Activated T-helper 17 cell treated with anti-CD3 and anti-CD28 coated beads, Interleukin-2, amount 50 U/mL, for 72 hours (primary cell): ENCODE measurements around the gene HORMAD2. TPM values are rescaled to one million over a fixed set of nuclear protein-coding genes. Genes with fewer than 3 reads are reported as not detected.

Experiments used
- ATAC-seq: fragments of 150-1000 bp; cut with Tn5 transposase; replicated peaks from 2 replicates; pipeline ENCODE4 v1.10.0; 2021; ENCODE audit warnings: mild to moderate bottlenecking, moderate library complexity
- H3K27ac Mint-ChIP-seq: one replicate; pipeline ENCODE4 v1.8.0; 2022; ENCODE audit warnings: mixed read lengths
- H3K27me3 Mint-ChIP-seq: one replicate; pipeline ENCODE4 v1.8.0; 2022; ENCODE audit warnings: mixed read lengths
- H3K36me3 Mint-ChIP-seq: one replicate; pipeline ENCODE4 v1.8.0; 2022; ENCODE audit warnings: low read depth, mild to moderate bottlenecking, mixed read lengths
- H3K4me1 Mint-ChIP-seq: one replicate; pipeline ENCODE4 v1.8.0; 2022; ENCODE audit warnings: mixed read lengths
- H3K4me3 Mint-ChIP-seq: one replicate; pipeline ENCODE4 v1.8.0; 2022; ENCODE audit warnings: mild to moderate bottlenecking, mixed read lengths
- H3K9me3 Mint-ChIP-seq: one replicate; pipeline ENCODE4 v1.8.0; 2022; ENCODE audit warnings: mixed read lengths
- total RNA-seq, 2 donors: library from RNA; stranded (reverse); gene quantifications; one replicate each; pipeline ENCODE4 v1.2.3, GENCODE V29; 2022

HORMAD2 gene
- total RNA-seq, 2 donors from 2014 or later = 0.37 TPM; not detected in 1

DNA sequence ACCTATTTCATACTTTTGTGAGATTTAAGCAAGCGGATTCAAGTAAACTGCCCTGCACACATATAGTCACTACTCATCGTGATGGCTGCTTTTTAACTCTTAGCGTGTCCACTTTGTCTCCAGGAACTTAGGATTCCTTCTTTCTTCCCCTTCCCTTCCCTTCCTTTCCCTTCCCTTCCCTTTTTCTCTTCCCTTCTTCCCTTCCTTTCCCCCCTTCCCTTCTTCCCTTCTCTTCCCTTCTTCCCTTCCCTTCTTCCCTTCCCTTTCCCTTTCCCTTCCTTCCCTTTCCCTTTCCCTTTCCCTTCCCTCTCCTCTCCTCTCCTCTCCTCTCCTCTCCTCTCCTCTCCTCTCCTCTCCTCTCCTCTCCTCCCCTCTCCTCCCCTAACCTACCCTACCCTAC, 100.4 kb downstream of the HORMAD2 start:
- no peak overlapping the region for H3K27ac Mint-ChIP-seq
- H3K9me3 Mint-ChIP-seq = no peaks in the 10 kb centered on the region
- no peaks in the 10 kb centered on the region for H3K36me3 Mint-ChIP-seq
- H3K27me3 Mint-ChIP-seq = no peaks in the 10 kb centered on the region
- H3K4me1 Mint-ChIP-seq = peaks cover 55% of the 10 kb centered on the region
- no peak for ATAC-seq
- H3K4me3 Mint-ChIP-seq = no peak overlapping the region

DNA sequence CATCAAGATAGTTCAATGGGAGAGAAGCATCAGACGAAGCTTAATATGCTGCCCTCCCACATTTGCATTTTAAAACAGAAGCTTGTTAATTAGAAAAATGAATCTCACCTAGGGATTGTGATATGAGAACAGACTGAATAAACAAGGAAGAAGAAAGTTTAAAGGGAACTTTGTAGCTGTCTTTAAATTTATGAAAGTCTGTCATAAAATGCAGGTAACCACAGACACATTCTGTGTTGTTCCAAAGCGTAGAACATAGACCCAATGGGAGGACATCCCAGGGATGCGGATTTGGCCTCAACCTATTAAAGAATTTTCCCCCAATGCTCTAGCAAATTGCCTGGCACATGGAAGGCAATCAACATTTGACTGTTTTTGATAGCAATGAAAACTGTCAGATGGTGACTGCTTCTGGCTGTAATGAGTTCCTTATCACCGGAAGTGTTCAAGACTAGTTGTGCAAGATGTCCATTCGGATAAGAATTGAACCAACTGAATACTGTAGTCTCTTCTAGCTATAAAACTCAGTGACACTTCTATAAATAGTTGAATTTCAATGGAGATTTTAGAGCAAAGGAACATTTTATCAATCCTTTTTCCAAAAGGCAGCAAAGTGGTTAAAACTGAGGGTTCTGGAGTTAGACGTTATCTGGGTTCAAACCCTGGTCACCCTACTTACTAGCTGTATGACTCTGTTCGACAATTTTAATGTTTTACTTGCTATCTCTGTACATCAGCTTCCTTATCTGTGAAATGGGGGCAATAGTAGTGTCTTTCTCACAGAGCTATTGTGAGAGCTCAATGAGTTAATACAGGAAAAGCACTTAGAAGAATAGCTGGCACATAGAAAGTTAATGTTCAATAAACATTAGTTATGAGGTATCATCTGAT, 101.4 kb downstream of the HORMAD2 start:
- Mint-ChIP-seq H3K9me3 (no peaks in the 10 kb centered on the region), H3K4me3 (peak overlapping the region; percentile 20), H3K27me3 (no peaks in the 10 kb centered on the region), H3K36me3 (no peaks in the 10 kb centered on the region), H3K4me1 (peaks cover 58% of the 10 kb centered on the region), H3K27ac (peak overlapping the region; percentile 47)
- ATAC-seq = no peak

DNA sequence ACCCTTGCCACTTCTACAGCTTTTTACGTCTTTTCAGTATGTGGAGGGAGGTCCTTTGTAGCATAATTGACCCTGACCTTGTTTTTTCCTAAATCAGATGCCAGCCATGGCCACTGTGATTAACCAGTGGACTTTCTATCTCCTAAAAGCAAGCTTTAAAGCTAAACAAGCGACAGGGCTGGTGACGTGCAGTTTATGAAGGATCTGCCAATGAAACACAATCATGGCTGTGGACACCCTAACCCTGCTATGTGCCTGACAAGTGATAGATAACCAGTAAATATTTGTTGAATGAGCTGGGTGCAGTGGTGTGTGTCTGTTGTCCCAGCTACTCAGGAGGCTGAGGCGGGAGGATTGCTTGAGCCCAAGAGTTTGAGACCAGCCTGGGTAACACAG, 102.1 kb downstream of the HORMAD2 start:
- Mint-ChIP-seq H3K27me3 (no peaks in the 10 kb centered on the region), H3K9me3 (no peaks in the 10 kb centered on the region), H3K27ac (no peak overlapping the region), H3K4me1 (peaks cover 56% of the 10 kb centered on the region), H3K4me3 (no peak overlapping the region), H3K36me3 (no peaks in the 10 kb centered on the region)
- no peak for ATAC-seq

DNA sequence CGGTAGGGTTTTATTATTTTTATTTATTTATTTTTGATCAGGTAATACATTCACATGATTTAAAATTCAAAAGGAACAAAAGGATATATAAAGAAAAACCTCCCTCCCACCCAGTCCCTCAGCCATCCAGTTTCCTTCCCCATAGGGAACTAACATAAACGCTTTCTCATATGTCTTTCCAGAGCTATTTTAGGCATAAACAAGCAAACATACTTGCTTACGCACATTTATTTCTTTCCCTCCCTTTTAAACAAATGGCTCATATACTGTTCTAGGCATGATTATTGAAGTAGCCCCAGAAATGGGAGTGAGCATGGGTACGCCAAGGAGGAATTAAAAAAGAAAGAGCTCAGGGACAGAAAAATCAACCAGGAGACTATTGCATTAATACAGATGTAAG, 102.6 kb downstream of the HORMAD2 start:
- ATAC-seq = no peak
- peak overlapping the region; percentile 94 for H3K27ac Mint-ChIP-seq
- H3K9me3 Mint-ChIP-seq = no peaks in the 10 kb centered on the region
- no peaks in the 10 kb centered on the region for H3K27me3 Mint-ChIP-seq
- peaks cover 59% of the 10 kb centered on the region for H3K4me1 Mint-ChIP-seq
- H3K36me3 Mint-ChIP-seq = no peaks in the 10 kb centered on the region
- H3K4me3 Mint-ChIP-seq = peak overlapping the region; percentile 72

DNA sequence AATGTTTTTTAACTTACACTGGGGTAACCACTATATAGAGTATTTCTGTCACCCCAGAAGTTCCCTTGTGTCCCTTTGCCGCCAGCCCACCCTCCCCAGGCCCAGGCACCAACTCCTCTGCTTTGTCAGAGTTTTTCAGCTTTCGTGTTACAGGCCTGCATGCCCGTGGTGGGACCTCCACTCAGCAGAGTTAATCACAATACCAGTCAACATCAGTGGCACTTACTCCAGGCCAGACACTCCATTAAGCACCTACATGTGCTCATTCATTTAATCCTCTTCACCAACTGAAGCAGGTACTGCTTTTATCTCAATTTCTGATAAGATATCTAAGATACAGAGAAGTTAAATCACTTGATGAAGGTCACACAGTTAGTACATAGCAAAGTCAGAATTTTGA, 103.0 kb downstream of the HORMAD2 start:
- Mint-ChIP-seq H3K9me3 (no peaks in the 10 kb centered on the region), H3K27me3 (no peaks in the 10 kb centered on the region), H3K27ac (peak overlapping the region; percentile 94), H3K4me3 (peak overlapping the region; percentile 72), H3K36me3 (no peaks in the 10 kb centered on the region), H3K4me1 (peaks cover 55% of the 10 kb centered on the region)
- no peak for ATAC-seq

DNA sequence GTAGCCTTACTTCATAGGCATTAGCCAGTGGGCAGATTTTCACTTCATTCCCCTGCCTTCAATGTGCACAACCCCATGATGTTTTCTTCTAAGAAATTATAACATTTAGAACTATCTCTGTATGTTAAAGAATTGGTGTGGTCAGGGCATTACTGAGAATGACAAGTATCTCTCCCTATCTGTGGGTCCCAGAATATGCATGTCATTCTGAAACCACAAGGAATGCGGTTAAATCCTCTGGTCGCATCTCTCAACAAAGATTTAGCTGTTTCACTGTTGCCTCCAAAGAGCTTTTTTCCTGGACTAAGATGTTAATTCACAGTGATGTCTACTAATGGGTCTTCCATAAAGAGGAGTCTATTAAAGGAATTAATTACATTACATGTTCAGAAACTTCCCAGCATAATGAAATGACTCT, 103.6 kb downstream of the HORMAD2 start:
- H3K4me3 Mint-ChIP-seq = peak overlapping the region; percentile 72
- H3K27me3 Mint-ChIP-seq = no peaks in the 10 kb centered on the region
- no peaks in the 10 kb centered on the region for H3K9me3 Mint-ChIP-seq
- H3K27ac Mint-ChIP-seq = peak overlapping the region; percentile 94
- H3K36me3 Mint-ChIP-seq = no peaks in the 10 kb centered on the region
- H3K4me1 Mint-ChIP-seq = peaks cover 49% of the 10 kb centered on the region
- peak; percentile 82 for ATAC-seq

DNA sequence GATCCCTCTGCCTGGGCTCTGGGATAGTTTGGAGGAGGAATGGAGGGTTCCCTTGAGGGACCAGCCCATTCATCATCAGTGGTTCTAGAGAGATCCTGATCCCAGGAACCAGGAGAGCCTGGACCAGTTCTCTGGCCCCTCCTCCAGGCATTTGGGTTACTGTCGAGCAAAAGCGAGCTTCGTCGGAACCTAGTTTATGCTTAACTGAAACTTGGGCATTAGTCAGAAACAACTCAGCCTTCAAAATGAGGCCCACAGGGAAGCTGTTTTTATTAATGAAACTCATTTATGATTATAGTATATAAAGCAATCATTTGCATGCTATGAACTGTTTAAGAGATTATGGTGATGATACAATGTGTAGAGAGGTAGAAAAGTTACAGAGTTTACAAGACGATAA, 104.9 kb downstream of the HORMAD2 start:
- Mint-ChIP-seq H3K4me3 (peak overlapping the region; percentile 72), H3K9me3 (no peaks in the 10 kb centered on the region), H3K4me1 (peaks cover 56% of the 10 kb centered on the region), H3K36me3 (no peaks in the 10 kb centered on the region), H3K27me3 (no peaks in the 10 kb centered on the region), H3K27ac (peak overlapping the region; percentile 94)
- peak; percentile 57 for ATAC-seq

DNA sequence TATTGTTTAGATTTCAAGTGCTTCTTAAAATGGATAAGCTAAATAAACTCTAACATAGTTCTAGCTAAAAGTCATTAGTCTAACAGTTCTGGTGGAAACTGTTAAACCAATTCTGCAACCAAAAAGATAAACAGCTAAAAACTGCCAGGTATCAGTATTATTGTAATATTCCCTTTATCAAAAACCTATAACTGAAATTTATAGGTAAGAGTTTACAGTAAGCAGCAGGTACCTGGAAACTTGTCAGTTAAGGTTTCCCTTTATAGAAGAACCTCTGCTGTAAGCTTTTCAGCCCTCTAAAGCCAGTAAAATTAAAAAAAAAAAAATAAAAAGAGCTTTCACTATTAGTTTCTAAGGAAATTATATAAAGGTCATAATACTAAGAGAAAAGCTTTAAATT, 105.3 kb downstream of the HORMAD2 start:
- Mint-ChIP-seq H3K4me1 (peaks cover 60% of the 10 kb centered on the region), H3K27ac (peak overlapping the region; percentile 94), H3K36me3 (no peaks in the 10 kb centered on the region), H3K27me3 (no peaks in the 10 kb centered on the region), H3K9me3 (no peaks in the 10 kb centered on the region), H3K4me3 (peak overlapping the region; percentile 72)
- ATAC-seq = no peak

DNA sequence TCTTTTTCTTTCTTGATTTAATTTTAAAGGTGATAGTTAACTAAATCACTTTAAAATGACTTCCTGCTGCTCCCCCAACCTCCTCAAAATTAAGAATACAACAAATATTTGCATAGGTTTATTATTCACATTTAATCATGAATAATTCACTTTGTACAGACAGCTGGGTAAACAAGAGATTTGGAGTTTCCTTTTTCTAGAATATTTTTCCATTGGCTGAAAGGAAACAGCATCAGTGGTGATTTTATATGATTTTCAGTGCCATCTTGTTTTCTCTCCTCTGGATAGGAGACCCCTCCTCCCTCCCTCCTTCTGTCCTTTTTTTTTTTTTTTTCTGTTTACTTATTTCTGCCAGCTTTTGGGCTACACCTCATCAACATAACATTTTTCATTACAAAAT, 105.8 kb downstream of the HORMAD2 start:
- H3K9me3 Mint-ChIP-seq = no peaks in the 10 kb centered on the region
- no peaks in the 10 kb centered on the region for H3K36me3 Mint-ChIP-seq
- H3K4me3 Mint-ChIP-seq = peak overlapping the region; percentile 46
- H3K4me1 Mint-ChIP-seq = peaks cover 64% of the 10 kb centered on the region
- H3K27ac Mint-ChIP-seq = peak overlapping the region; percentile 58
- no peaks in the 10 kb centered on the region for H3K27me3 Mint-ChIP-seq
- no peak for ATAC-seq

DNA sequence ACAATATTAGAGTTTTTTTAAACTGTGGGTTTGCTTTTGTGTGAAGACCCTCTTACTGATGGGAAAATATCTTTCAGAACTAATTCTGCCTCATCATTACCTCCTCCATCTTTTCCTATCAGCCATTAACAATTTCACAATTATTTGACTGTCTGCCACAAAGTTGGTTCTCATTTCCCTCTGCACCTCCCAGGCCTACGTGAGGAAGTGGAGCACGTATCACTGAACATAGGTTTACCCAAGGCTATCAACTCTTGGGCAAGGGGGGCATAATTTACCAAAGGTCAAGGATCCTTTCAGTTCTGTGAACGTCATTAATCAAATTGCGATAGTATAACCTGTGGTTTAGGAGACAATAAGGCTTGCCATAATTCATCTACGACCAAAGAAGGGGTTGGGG, 106.2 kb downstream of the HORMAD2 start:
- Mint-ChIP-seq H3K4me1 (peaks cover 61% of the 10 kb centered on the region), H3K27me3 (no peaks in the 10 kb centered on the region), H3K9me3 (no peaks in the 10 kb centered on the region), H3K36me3 (no peaks in the 10 kb centered on the region), H3K27ac (peak overlapping the region; percentile 58), H3K4me3 (peak overlapping the region; percentile 46)
- no peak for ATAC-seq

DNA sequence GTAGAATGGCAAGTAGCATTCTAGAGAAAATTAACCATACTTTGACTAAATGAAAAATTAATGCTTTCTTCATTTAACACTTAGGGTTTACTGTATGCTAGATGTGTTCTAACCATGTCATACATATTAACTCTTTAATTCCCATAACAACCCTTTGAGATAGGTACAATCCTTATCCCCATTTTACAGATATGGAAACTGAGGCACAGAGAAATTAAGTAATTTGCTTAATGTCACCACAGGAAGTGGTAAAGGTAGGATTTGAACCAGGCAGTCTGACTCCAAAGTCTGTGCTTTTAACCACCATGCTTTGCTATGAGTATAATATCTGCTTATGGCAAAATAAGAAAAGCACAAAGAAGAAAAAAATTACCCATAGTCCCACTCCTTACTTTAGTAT, 106.8 kb downstream of the HORMAD2 start:
- ATAC-seq = no peak

DNA sequence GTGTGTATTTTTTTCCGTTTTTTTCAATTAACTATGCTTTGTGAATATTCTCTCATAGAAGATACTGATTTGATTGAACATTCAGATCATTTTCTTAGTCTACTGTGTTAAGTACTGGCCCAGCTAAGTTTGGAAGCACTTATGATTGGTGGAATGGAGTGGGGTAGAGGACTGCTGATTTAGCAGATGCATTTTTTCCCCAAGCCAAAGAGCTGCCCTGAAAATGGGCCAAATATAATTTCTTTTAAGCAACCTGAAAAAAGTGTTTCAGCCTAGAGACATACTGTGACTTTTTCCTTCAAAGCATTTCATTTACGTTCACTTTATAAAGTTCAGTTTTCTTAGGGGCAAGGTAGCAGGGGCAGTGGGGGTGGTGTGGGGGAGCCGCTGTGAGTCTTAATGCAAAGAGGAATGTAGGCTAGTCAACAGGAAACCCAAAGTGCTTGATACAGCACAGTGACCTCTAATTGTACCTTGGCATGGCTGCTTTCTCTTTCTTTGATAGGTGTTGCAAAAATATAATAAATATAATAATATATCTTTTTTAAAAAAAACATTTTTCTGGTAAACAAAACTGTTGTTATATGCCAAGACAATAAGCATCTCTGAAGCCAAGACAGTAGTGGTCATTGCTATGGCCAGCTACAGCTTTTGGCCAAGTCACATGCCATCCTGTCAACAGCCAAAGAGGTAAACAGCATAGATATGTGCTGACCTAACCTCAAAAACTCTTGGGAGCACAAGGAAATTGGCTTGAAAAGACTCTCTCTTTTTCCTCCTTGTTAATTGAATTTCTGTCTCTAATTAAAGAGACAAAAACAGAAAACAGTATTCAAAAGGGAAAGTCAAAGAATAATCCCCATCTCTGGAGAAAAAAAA, 107.5 kb downstream of the HORMAD2 start:
- no peaks in the 10 kb centered on the region for H3K27me3 Mint-ChIP-seq
- H3K9me3 Mint-ChIP-seq = peaks cover 5% of the 10 kb centered on the region
- no peaks in the 10 kb centered on the region for H3K36me3 Mint-ChIP-seq
- peak overlapping the region; percentile 64 for H3K4me3 Mint-ChIP-seq
- peak overlapping the region; percentile 81 for H3K27ac Mint-ChIP-seq
- H3K4me1 Mint-ChIP-seq = peaks cover 66% of the 10 kb centered on the region
- ATAC-seq = no peak

More for the DNA sequence above, 106.8 kb downstream of the HORMAD2 start:
- H3K27me3 Mint-ChIP-seq = no peaks in the 10 kb centered on the region
- H3K27ac Mint-ChIP-seq = peak overlapping the region; percentile 81
- H3K4me1 Mint-ChIP-seq = peaks cover 62% of the 10 kb centered on the region
- peak overlapping the region; percentile 64 for H3K4me3 Mint-ChIP-seq
- H3K9me3 Mint-ChIP-seq = peaks cover 2% of the 10 kb centered on the region
- no peaks in the 10 kb centered on the region for H3K36me3 Mint-ChIP-seq

DNA sequence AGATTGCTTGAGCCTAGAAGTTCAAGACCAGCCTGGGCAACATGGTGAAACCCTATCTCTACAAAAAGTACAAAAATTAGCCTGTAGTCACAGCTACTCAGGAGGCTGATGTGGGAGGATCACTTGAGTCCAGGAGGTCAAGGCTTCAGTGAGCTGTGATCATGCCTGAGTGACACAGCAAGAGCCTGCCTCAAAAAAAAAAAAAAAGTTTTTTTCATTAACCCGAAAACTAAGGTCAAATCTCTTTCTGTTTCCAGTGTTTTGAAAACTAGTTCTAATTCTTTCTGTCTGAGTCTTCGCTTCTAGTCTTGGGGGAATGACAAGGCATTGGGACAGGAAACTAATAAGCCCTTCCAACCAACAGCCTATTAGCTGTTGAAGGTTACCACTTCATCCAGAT, 108.6 kb downstream of the HORMAD2 start:
- Mint-ChIP-seq H3K36me3 (no peaks in the 10 kb centered on the region), H3K9me3 (peaks cover 5% of the 10 kb centered on the region), H3K4me3 (peak overlapping the region; percentile 53), H3K27ac (peak overlapping the region; percentile 80), H3K27me3 (no peaks in the 10 kb centered on the region), H3K4me1 (peaks cover 60% of the 10 kb centered on the region)
- no peak for ATAC-seq

DNA sequence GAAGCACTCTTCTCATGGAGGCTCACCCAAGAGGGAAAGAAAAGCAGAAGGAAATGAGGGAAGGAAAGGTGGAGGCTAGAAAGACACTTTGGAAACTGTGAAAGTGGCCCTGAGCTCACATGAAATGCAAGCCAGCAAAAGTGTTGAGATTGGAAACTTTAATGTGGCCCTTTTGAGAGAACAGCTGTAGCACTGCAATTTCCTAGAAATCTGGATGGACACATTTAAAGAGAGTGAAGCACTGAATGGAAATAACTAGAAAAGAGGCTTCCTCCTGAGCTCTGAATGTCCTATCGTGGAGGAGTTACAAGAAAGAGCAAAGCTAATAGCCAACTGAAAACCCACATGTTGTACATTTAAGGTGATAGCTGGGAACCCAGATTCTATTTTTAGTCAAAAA, 110.3 kb downstream of the HORMAD2 start:
- Mint-ChIP-seq H3K36me3 (no peaks in the 10 kb centered on the region), H3K27me3 (no peaks in the 10 kb centered on the region), H3K9me3 (peaks cover 5% of the 10 kb centered on the region), H3K27ac (peak overlapping the region; percentile 80), H3K4me3 (peak overlapping the region; percentile 53), H3K4me1 (peaks cover 52% of the 10 kb centered on the region)
- no peak for ATAC-seq
